GM21515 (cell line): ENCODE measurements around the gene MACROH2A1.

Experiments used
- ATAC-seq: cut with Tn5 transposase; IDR thresholded peaks from one replicate; pipeline ENCODE4 v1.9.1; 2021; ENCODE audit not compliant: unreplicated experiment

MACROH2A1 gene

DNA sequence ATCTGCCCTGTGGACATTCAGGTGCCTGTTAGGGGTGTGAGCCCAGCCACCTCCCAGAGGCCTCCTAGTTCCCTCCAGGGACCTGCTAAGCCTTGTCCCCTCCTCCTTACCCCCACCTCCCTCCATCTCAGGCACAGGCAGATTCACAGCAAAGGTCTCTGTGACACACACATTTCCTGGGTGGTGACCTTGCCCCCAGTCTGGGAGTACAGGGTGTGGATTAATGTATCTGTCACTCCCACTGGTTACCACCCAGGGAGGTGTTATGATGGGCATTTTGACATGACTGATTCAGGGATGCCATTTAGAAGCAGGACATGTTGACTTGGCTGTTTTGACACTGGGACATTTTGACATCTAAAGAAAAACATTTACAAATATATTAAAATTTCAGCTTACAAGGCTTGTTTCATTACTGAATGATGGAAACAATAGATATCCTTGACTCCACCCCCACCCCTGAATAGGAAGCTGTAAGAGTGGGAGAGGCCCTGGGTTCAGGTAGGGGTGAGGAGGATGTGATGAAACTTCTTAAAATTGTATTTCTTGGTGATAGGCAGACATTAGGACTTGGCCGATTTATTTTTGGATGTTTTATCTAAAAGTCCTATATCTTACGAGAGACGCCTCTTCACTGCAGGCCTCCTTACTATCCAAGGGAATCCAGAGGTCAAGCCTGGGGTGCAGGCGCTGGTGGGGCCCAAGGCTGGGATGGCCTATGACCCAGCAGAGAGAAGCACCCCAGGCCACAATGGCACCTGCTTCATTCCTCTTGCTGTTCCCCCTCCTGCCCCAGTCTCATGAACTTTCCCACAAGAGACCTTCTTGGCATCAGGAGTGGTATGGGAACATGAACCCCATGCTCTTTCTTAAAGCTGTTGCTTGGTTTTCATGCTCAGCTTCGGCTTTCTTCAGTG is 101.9 kb downstream of the MACROH2A1 start:
- ATAC-seq, result no peak

DNA sequence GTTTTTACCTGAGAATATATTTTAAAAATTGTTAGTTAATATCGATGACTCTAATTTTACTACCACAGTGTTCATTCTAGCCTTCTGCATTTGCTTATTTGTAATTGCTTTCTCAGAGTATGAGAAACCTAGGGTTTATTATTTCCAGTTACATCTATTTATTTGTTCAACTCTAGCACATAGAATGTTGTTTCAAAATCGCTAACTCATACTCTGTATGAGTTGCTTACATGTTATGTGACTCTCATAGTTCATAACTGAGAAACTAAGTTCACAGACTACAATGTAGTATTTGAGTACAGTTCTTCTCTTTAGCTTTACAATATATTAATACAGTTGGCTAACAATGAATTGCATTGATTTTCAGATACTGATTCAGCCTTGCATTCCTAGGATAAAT is 103.2 kb downstream of the MACROH2A1 start:
- no peak for ATAC-seq

DNA sequence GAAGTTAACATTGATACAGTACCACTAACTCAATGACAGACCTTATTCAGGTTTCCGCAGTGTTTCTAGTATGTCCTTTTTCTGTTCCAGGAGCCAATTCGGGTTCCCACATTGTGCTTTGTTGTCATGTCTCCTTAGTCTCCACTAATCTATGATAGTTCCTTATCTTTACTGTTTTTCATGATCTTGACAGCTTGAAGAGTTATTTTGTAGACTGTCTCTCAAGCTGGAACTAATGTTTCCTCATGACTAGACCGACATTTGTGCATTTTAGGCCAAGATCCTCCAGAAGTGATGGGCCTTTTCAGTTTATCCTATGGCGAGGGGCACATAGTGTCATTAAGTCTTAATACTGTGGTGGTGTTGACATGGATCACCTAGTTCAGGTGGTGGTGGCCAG is 104.2 kb downstream of the MACROH2A1 start:
- ATAC-seq, result no peak

DNA sequence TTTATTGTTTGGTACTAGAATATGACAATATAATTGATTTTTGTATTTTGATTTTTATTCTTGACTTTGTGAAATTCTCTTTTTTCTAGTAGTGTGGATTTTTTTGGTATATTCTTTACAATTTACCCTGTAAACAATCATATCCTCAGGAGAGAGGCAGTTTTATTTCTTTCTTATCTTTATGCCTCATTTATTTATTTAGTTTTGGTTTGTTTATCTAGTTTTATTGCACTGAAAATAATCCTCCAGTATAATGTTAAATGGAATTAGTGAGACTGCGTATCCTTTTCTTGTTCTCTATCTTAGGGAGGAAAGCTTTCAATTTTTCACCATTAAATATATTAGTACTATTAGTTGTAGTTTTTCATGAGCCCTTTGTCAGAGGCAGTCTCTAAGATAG is 109.4 kb downstream of the MACROH2A1 start:
- no peak for ATAC-seq

- ATAC-seq, result no peak
Observed at GRCh38 chr5:135287551-135287950, 111.5 kb downstream of the MACROH2A1 start.
